Uterus (tissue), 4 donors: ENCODE results near the gene ACSL3. TPM values are rescaled to one million over a fixed set of nuclear protein-coding genes. Genes with fewer than 3 reads are reported as not detected.
"Not testable (repeated sequence)": the region's sequence is repeated elsewhere in the genome, so short reads cannot be mapped to it uniquely, and the experiment has no call there.

Experiments
- DNase-seq, 2 donors: peaks; one replicate each; pipeline ENCODE4 v3.0.0-alpha.2; 2019 to 2020
- H3K27ac ChIP-seq, 2 donors: fragments of 200-600 bp; sonication (generic); 1 replicate in 1 of 2; 2 replicates in 1 of 2; pipeline ENCODE4 v1.5.1; 2016 to 2018
- H3K27me3 ChIP-seq, 2 donors: fragments of 200-600 bp; sonication (generic); one replicate each; pipeline ENCODE4 v1.5.1; 2018 to 2019; ENCODE audit warnings: control low read depth in 1 of 2
- H3K36me3 ChIP-seq, 2 donors: fragments of 200-600 bp; sonication (generic); one replicate each; pipeline ENCODE4 v1.5.1; 2019; ENCODE audit warnings: control low read depth in 1 of 2
- H3K4me1 ChIP-seq, 2 donors: fragments of 200-600 bp; sonication (generic); one replicate each; pipeline ENCODE4 v1.5.1; 2018 to 2019; ENCODE audit warnings: control low read depth in 1 of 2
- H3K4me3 ChIP-seq, 2 donors: fragments of 200-600 bp; sonication (generic); 1 replicate in 1 of 2; 2 replicates in 1 of 2; pipeline ENCODE4 v1.5.1; 2018 to 2019; ENCODE audit warnings: mild to moderate bottlenecking in 1 of 2
- H3K9me3 ChIP-seq, 2 donors: fragments of 200-600 bp; sonication (generic); one replicate each; pipeline ENCODE4 v1.5.1; 2019; ENCODE audit warnings: control low read depth in 1 of 2
- POLR2A ChIP-seq, 2 donors: fragments of 450-650 bp; IDR thresholded peaks; one replicate each; pipeline ENCODE4 v1.6.1; 2016; ENCODE audit warnings: antibody characterized with exemption in 2 of 2, mild to moderate bottlenecking in 1 of 2, moderate library complexity in 1 of 2
- intact Hi-C: fragments of 100-400 bp; cut with DNase I; formaldehyde crosslinking; loops from one replicate; pipeline ENCODE4 v1.15.1; 2023; ENCODE audit warnings: low total_unique reads
- total RNA-seq, 4 donors: library from RNA; depleted of rRNA in 3 of 4; stranded (reverse); fragments of >200 nt in 3 of 4; gene quantifications; one replicate each; pipeline versions ENCODE4 v1.1.0 to v1.2.4, GENCODE V29; 2014 to 2023
- TF ChIP-seq, protein P1 (sequence below), 4 experiments: fragments of 200-600 bp in 2 of 4; fragments of 450-650 bp in 2 of 4; sonication (generic) in 2 of 4; IDR thresholded peaks; one replicate each; pipeline ENCODE4 v1.5.1; 2016 to 2019; ENCODE audit warnings: antibody characterized with exemption in 4 of 4, mild to moderate bottlenecking in 2 of 4, moderate library complexity in 1 of 4
- donor health status: DM: yes; HTN: yes; CAD: no.

The ACSL3 gene
- total RNA-seq, 4 donors from 2014 or later = 39.7 to 101 (median 61.2) TPM

GRCh38 chr2:222842491-222843174 lies 18.2 kb upstream of the ACSL3 start:
- Histone ChIP-seq H3K4me1 (no peaks in the 10 kb centered on the region), H3K27me3 (no peaks in the 10 kb centered on the region), H3K9me3 (no peaks in the 10 kb centered on the region), H3K36me3 (no peaks in the 10 kb centered on the region), H3K27ac (no peak overlapping the region), H3K4me3 (no peak overlapping the region)
- TF ChIP-seq, protein P1, sequence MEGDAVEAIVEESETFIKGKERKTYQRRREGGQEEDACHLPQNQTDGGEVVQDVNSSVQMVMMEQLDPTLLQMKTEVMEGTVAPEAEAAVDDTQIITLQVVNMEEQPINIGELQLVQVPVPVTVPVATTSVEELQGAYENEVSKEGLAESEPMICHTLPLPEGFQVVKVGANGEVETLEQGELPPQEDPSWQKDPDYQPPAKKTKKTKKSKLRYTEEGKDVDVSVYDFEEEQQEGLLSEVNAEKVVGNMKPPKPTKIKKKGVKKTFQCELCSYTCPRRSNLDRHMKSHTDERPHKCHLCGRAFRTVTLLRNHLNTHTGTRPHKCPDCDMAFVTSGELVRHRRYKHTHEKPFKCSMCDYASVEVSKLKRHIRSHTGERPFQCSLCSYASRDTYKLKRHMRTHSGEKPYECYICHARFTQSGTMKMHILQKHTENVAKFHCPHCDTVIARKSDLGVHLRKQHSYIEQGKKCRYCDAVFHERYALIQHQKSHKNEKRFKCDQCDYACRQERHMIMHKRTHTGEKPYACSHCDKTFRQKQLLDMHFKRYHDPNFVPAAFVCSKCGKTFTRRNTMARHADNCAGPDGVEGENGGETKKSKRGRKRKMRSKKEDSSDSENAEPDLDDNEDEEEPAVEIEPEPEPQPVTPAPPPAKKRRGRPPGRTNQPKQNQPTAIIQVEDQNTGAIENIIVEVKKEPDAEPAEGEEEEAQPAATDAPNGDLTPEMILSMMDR (IDR thresholded peaks at IDR 0.05) = no peak
- TF ChIP-seq POLR2A (IDR thresholded peaks at IDR 0.05) = no peak
- DNase-seq = no peak
- intact Hi-C loops = no loop called here

DNA sequence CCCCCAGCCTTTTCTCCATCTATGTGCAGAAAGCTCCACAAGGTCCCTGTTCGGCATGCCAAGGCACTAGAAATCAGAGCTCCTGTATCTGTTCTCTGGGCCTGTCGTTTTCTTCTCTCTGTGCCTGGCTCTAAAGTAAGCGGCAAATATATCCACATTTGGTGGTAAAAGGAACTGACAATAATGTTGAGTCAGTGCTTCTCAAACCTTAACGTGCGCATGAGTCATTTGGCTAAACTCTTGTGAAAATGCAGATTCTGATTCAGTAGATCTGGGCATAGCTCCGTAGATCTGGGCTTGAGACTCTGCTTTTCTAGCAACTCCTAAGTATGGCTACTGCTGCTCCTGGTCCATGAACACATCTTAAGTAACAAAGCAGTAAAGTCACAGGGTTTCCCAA lies 16.5 kb upstream of the ACSL3 start:
- TF ChIP-seq POLR2A (IDR thresholded peaks at IDR 0.05) = no peak
- TF ChIP-seq, protein P1 (IDR thresholded peaks at IDR 0.05) = no peak
- Histone ChIP-seq H3K27me3 (no peaks in the 10 kb centered on the region), H3K27ac (no peak overlapping the region), H3K9me3 (no peaks in the 10 kb centered on the region), H3K4me1 (no peaks in the 10 kb centered on the region), H3K4me3 (no peak overlapping the region), H3K36me3 (no peaks in the 10 kb centered on the region)
- intact Hi-C loops = no loop called here
- DNase-seq = peak in 1 of 2 donors; percentile 13

DNA sequence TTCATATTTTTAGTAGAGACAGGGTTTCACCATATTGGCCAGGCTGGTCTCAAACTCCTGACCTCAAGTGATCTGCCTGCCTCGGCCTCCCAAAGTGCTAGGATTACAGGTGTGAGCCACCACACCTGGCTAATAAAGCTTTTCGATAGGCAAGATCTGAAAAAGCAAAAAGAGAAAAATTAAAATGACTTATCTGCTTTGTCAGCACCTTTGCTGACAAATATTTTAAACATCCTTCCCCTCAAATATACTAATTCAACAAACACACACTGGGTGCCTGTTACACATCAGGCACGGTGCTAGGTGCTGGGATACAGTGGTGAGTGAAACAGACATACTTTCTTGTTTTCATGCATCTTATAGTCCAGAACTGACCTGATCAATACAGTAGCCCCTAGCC lies 15.5 kb upstream of the ACSL3 start:
- DNase-seq, intact Hi-C loops, H3K27ac ChIP-seq, H3K27me3 ChIP-seq, H3K4me1 ChIP-seq, H3K9me3 ChIP-seq, H3K4me3 ChIP-seq, H3K36me3 ChIP-seq: not testable (repeated sequence)

DNA sequence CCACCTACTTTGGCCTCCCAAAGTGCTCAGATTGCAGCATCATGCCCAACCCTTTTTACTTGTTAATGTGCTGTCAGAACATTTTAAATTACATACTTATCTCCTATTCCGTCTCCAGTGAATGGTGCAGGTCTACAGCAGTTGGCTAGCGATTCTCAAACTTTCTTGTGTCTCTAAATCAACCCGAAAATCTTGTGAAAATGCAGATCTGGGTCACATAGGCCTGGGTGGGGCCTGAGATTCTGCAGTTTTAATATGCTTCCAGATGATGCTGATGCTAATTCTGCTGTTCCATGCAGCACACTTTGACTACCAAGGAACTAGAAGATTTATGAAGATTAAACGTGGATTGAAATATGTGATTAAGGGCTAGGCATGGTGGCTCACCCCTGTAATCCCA lies 14.8 kb upstream of the ACSL3 start:
- Histone ChIP-seq H3K4me1 (no peaks in the 10 kb centered on the region), H3K4me3 (no peak overlapping the region), H3K27ac (no peak overlapping the region), H3K36me3 (no peaks in the 10 kb centered on the region), H3K9me3 (no peaks in the 10 kb centered on the region), H3K27me3 (no peaks in the 10 kb centered on the region)
- DNase-seq = no peak
- intact Hi-C loops = no loop called here
- no peak for TF ChIP-seq POLR2A (IDR thresholded peaks at IDR 0.05)
- TF ChIP-seq, protein P1 (IDR thresholded peaks at IDR 0.05) = no peak

DNA sequence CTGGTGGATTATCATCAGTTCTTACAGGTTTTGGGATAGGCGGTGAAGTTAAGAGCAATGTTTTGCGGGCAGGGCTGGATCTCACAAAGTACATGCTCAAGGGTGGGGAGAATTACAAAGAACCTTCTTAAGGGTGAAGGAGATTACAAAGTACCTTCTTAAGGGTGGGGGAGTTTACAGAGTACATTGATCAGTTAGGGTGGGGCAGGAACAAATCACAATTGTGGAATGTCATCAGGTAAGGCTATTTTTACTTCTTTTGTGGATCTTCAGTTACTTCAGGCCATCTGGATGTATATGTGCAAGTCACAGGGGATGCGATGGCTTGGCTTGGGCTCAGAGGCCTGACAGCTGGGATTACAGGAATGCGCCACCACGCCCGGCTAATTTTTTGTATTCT lies 12.8 kb upstream of the ACSL3 start:
- DNase-seq, intact Hi-C loops, H3K4me3 ChIP-seq, H3K27ac ChIP-seq, H3K9me3 ChIP-seq, H3K36me3 ChIP-seq, H3K27me3 ChIP-seq, H3K4me1 ChIP-seq: not testable (repeated sequence)

DNA sequence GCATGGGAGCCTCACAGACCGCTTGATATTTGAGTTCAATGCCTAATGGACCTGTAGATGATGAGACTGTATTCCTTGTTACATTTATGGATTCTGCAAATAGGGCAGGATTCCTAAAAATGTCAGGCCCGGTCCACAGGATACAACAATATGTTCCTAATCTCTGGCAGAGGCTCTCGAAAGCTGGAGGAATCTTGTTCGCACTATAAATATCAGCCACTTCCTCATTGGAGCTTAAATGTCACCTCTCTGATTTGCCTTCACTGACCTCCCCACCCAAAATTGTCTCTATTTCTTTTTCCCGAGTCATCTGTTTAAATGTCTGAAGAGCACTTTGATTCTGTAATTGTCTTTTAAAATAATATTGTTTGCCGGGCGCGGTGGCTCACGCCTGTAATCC lies 12.0 kb upstream of the ACSL3 start:
- Histone ChIP-seq H3K4me1 (no peaks in the 10 kb centered on the region), H3K36me3 (no peaks in the 10 kb centered on the region), H3K4me3 (no peak overlapping the region), H3K27ac (no peak overlapping the region), H3K27me3 (no peaks in the 10 kb centered on the region), H3K9me3 (no peaks in the 10 kb centered on the region)
- intact Hi-C loops = no loop called here
- DNase-seq = no peak
- TF ChIP-seq, protein P1 (IDR thresholded peaks at IDR 0.05) = no peak
